Stimulated activated CD8-positive, alpha-beta memory T cell treated with anti-CD3 and anti-CD28 coated beads, Interleukin-4, amount 100 ng/mL, for 48 hours (primary cell): ENCODE measurements around the gene BAIAP2.

Experiments used
- DNase-seq: peaks from one replicate; pipeline ENCODE4 v3.0.0-alpha.2; 2020

Gene BAIAP2

GRCh38 chr17:81056312-81056711 is 21.4 kb downstream of the BAIAP2 start:
- no peak for DNase-seq

GRCh38 chr17:81057079-81057730 is 22.3 kb downstream of the BAIAP2 start:
- no peak for DNase-seq

GRCh38 chr17:81057777-81058176 is 22.8 kb downstream of the BAIAP2 start:
- no peak for DNase-seq

GRCh38 chr17:81058263-81058871 is 23.4 kb downstream of the BAIAP2 start:
- DNase-seq = no peak

GRCh38 chr17:81059026-81059425 is 24.1 kb downstream of the BAIAP2 start:
- DNase-seq = no peak

- no peak for DNase-seq
These were observed 25.5 kb downstream of the BAIAP2 start for GRCh38 chr17:81060416-81060815.

GRCh38 chr17:81061027-81061735 is 26.2 kb downstream of the BAIAP2 start:
- DNase-seq = no peak

GRCh38 chr17:81062014-81062780 is 27.2 kb downstream of the BAIAP2 start:
- DNase-seq = no peak

GRCh38 chr17:81063106-81064093 is 28.4 kb downstream of the BAIAP2 start:
- DNase-seq = no peak

- DNase-seq = no peak
These were observed 29.9 kb downstream of the BAIAP2 start for GRCh38 chr17:81064678-81065475.

GRCh38 chr17:81065500-81065899 is 30.5 kb downstream of the BAIAP2 start:
- no peak for DNase-seq

- no peak for DNase-seq
These were observed 31.1 kb downstream of the BAIAP2 start for GRCh38 chr17:81066072-81066471.

- no peak for DNase-seq
These were observed 31.9 kb downstream of the BAIAP2 start for GRCh38 chr17:81066771-81067315.

GRCh38 chr17:81067391-81067811 is 32.5 kb downstream of the BAIAP2 start:
- no peak for DNase-seq

GRCh38 chr17:81068411-81069134 is 33.6 kb downstream of the BAIAP2 start:
- no peak for DNase-seq

GRCh38 chr17:81069135-81069645 is 34.2 kb downstream of the BAIAP2 start:
- no peak for DNase-seq

GRCh38 chr17:81070541-81071246 is 35.7 kb downstream of the BAIAP2 start:
- no peak for DNase-seq

GRCh38 chr17:81071761-81072741 is 37.1 kb downstream of the BAIAP2 start:
- DNase-seq = no peak
